ENCODE results near the gene PGAP1. TPM values are rescaled to one million over a fixed set of nuclear protein-coding genes. Genes with fewer than 3 reads are reported as not detected.
A peak's percentile ranks its signal among the peaks of the same experiment; 100 is the strongest.

Gene PGAP1, protein sequence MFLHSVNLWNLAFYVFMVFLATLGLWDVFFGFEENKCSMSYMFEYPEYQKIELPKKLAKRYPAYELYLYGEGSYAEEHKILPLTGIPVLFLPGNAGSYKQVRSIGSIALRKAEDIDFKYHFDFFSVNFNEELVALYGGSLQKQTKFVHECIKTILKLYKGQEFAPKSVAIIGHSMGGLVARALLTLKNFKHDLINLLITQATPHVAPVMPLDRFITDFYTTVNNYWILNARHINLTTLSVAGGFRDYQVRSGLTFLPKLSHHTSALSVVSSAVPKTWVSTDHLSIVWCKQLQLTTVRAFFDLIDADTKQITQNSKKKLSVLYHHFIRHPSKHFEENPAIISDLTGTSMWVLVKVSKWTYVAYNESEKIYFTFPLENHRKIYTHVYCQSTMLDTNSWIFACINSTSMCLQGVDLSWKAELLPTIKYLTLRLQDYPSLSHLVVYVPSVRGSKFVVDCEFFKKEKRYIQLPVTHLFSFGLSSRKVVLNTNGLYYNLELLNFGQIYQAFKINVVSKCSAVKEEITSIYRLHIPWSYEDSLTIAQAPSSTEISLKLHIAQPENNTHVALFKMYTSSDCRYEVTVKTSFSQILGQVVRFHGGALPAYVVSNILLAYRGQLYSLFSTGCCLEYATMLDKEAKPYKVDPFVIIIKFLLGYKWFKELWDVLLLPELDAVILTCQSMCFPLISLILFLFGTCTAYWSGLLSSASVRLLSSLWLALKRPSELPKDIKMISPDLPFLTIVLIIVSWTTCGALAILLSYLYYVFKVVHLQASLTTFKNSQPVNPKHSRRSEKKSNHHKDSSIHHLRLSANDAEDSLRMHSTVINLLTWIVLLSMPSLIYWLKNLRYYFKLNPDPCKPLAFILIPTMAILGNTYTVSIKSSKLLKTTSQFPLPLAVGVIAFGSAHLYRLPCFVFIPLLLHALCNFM
- 4.1 and 6.5 TPM in 2 replicates for total RNA-seq (2014; rRNA removed; shearing (Covaris generic))

DNA sequence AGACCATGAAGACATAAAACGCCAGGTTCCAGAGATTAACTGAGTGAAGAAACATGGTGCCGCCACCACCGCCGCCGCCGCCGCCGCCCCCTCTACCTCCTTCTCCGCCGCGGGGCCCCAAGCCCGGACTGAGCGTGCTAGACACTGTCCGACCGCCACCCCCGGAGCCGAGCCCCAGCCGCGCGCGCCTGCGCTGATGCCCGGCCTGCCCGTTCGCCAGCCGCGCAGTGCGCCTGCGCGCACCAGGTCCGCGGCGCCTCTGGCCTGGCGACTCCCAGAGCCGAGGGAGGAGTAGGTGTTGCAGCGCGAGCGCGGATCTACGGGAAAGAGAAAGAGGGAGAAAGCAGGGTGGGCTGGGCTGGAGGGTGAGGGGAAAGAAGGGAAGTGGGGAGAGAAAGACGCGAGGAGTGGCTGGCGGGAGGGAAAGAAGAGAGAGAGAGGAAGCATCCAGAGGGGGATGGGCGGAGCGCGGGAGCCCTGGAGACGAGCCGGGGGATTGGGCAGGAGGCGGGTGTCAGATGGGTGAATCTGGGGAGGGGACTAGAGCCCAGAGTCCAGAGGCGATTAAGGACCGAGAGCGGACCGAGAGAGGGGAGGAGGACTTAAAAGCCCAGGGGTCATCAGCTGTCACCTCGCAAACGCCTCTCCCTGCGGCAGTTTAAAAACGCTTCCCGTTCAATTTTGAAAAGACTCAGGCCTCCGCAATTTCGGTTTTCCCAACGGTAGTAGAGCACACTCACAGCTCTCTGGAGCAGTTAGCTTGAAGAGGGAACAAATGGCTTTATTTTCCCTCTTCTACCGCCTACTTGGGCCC is at the start of gene PGAP1:
Gene PGAP1, minus strand, starts transcription at position 146 of the 814 bp plus-strand sequence. Its CDS starts 91 bp downstream, at position 55.
- DNase-seq (ENCODE audit: low spot score): peak; percentile 84

DNA sequence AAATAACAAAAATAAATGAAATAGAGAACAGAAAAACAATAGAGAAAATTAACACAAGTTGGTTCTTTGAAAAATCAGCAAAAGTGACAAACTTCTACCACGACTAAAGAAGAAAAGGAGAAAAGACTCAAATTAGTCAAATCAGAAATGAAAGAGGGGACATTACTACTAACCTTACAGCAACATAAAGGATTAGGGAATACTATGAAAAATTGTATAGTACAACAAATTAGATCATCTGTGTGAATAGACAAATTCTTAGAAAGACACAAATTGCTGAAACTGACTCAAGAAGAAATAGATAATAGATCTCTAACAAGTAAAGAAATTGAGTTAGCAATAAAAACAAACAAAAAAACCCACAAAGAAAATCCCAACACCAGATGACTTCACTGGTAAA is 48.5 kb upstream of the PGAP1 start:
- DNase-seq (ENCODE audit: low spot score): no peak

DNA sequence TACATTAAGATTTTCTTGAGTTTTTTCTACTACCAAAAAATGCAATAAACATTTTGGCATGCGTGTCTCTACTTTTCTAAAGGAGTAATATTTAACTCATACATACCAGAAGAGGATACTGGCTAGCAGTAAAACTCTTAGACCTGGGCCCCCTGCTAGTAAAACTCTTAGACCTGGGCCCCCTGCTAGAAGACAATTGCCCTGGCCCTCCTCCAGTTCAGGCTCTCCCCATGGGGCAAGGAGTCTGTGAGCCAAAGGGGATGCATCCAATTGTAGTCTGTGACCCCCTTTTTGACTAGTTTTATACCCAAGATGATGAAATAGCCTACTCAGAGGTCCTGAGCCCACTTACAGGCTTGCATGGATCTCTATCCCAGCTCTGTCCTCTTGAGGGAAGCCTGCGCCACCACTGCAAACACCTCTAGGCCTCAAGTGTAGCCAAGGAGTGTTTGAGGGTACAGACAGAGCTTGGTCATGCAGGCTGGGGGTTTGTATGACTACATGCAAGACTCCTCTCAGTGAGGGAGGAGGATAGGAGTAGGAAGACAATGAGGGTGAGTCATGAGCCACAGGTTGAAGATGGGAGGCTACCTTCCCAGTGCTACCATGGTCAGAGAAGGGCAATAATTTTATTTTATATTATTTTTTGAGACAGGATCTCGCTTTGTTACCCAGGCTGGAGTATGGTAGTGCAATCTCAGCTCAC is 45.2 kb upstream of the PGAP1 start:
- no peak for DNase-seq (ENCODE audit: low spot score)

DNA sequence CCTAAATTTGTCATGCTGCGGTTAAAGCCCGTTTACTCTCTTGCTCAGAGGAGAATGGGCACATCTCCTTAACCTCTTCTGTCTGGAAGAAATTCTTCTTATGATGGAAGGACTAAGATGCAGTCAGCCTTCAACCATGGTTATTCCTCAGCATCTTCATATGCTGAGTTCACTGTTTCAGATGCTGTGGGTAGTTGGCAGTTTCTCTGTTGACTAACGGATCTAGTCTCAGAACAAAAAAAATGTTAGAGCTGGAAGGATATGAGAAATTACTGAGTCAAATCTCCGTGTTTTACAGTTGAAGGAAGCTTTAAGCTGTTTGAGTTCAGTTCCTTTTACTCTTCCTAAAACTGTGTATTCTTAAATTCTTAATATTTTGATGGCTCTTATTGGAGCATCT is 43.6 kb upstream of the PGAP1 start:
- no peak for DNase-seq (ENCODE audit: low spot score)

DNA sequence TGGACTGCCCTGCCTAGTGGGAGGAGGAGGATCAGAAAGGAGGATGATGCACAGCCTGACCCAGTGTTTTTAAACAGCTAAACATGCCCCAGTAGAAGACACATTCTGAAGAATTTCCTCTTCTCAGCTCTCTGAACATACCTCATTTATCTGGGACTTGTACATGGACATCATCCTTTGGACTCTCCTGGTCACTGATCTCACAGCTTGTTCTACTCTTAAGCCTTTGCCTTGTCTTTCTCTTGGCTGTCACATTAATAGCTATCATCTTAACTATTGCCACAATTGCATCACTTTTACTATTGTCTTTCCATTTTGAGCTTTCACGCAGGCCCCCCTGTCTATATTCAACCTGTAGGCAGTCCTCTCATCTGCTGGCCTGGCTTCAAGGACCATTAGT is 42.0 kb upstream of the PGAP1 start:
- DNase-seq (ENCODE audit: low spot score): no peak

DNA sequence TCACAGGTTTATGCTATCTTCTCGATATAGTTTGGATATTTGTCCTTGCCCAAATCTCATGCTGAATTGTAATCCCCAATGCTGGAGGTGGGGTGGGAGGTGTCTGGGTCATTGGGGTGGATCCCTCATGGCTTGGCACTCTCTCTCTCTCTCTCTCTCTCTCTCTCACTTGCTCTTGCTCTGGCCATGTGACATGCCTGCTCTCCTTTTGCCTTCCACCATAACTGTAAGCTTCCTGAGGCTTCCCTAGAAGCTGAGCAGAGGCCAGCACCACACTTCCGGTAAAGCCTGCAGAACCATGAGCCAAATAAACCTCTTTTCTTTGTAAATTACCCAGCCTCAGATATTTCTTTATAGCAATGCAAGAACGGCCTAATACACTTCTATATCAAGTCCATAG is 41.3 kb upstream of the PGAP1 start:
- DNase-seq (ENCODE audit: low spot score): no peak

DNA sequence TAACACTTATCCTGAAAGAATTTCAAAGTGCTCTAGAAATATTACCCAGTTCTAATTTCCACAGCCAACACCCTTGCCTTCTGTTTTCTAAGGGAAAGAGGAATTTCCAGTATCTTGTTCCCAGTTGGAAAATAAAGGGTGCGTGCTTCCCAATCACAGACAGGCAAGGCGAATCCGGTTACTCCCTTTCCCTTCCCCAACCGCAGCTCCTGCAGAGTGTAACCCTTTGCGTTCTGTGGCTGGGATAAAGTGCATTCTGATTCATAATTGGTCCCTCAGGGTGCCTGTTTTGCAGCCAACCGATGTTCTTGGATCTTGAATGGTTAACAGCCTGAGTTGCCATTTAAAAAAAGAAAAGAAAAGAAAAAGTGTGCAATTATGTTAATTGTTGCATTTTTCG is 40.6 kb upstream of the PGAP1 start:
- peak; percentile 72 for DNase-seq (ENCODE audit: low spot score)

DNA sequence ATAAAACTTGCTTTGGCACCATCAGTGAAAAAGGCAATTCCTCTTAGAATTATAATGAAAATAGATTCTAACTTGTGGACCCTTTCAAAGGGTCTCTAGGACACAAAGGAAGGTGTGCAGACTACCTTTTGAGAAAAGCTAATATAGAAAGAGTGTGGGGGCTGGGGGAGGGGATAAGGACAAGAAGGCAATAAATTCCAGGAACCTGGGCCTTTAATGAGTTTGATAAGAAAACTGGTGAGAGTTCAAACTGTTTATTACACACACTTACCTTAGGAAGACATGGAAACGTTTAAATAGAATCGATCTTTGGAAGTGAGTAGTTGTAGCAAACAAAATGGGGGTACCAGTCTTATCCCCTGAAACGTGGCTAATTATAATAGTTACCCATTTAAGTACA is 39.6 kb upstream of the PGAP1 start:
- DNase-seq (ENCODE audit: low spot score): no peak

DNA sequence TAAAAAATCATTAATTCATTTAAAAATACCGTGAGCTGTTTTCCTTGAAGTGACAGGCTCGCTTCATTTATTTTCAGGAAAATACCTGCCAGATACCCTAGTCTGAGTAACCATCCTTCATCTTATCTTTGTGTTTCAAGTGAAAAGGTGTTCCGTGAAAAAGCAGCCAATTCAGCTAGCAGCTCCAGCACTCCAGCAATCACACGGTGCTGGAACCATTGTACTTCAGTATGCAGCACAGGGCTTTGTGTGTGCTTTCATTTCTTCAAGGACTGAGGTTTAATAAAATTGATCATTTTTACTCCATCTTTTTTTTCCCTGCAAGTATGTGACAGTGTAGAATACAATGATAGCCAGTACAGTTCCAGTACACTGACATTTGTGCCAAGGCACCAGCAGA is 39.1 kb upstream of the PGAP1 start:
- no peak for DNase-seq (ENCODE audit: low spot score)

DNA sequence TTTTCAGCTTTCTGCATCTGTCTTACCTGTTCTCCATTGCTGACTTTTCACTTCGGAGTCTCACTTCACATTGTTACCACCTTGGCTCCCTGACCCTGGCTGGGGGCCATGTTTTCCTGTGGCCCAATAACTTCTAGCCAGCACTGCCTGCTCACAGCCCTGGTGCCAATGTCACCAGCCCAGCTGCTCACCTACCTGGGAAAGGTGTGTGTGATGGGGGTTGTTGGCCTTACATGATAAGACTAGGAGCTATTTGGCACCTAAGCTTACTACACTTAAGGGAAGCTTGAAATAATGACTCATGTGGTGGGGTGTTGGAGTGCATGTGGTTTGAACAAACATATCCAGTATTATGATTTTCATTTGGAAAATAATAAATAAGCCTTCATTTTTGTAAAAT is 37.5 kb upstream of the PGAP1 start:
- DNase-seq (ENCODE audit: low spot score): no peak

DNA sequence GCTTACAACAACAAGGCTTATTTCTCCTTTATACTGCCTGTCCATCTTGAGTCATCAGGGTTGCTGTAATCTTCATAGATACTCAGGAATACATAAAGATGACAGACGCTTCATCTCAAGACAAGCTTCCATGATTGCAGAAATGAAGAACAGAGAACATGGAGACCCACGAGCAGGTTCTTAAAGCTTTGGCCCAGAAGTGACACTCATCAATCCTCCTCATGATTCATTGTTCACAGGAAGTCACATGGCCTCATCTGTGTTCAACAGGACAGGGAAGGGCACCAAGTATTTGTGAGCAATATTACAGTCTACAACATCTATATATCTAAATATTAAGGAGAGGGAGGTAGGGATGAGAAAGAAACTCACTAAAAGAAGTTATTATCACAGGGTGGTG is 36.5 kb upstream of the PGAP1 start:
- DNase-seq (ENCODE audit: low spot score): no peak

DNA sequence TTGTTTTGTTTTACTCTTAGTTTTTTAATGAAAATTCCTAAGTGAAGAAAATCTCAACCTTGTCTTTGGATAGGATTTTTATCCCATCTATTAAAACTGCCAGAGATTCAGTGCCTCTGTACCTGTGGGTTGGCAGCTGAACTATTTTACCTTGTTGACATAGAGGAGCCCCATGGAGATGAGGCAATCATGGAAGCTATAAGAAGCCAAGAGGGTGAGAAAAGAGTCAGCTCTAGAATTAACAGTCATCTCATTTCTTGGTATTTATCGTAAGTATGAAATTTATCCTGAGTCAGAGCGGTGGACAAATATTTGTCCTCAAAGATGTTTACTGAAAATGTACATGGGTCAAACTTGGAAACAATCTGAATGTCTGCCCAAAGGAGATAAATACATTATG is 35.8 kb upstream of the PGAP1 start:
- no peak for DNase-seq (ENCODE audit: low spot score)

DNA sequence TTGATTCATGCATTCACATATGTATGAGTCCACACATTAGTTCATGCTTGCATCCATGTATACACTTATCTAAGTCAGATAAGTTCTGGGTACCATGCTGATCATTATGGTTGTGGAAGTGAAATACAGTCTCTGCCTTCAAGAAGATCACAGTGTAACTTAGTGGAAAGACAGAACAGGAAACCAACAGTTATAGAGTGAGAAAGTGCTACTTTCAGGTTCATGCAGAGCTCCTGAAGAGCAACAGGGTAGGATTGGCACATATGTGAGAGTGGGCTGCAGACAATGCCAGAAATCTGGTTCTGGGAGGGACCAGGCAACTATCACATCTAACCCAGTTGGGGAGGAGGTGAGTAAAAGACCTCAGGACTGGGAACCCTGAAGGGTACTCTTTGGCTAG is 35.4 kb upstream of the PGAP1 start:
- no peak for DNase-seq (ENCODE audit: low spot score)

DNA sequence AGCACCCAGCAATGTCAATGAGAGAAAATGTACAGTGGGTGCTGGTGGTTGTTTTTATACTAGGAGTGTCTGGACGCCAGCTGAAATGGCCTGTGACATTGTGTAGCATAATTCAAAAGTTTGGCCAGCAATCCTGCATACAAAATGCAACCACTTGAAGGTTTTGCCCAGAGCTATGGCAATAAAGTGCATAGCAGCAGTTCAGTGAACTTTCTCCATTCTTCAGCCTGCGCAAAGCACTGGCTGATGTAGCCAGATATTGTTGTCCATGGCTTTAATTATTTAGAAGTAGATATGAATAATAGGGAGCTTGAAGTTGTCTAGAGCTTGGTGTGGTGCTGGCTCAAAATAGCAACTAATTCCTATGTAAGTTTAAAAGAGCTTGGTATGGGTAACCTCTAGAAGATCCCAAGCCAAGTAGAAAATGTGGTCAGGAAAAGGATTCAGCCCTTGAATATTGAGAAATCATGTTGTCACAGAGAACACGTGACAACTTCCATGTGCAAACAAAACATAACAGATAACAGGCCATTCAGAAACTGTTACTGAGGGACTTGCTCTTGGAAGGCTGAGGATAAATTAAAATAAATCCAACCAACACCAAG is 33.3 kb upstream of the PGAP1 start:
- DNase-seq (ENCODE audit: low spot score): no peak

DNA sequence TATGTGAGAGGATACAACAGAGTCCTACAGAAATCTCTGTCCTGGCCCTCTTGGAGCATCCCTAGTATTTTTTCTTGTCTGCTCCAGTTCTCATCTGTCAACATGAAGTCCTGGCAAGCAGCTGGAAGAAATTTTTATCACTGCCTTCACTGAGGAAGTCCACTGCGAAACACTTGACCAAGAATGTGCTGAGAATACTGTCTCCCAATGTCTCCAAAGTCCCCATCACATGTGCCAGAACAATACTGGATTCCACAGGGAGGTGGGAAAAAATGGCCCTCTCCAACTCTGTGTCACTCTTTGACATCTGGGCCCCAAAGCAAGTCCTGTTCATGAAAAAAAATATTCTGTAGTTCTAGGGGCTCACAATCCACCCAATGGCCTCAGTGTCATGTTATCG is 32.8 kb upstream of the PGAP1 start:
- no peak for DNase-seq (ENCODE audit: low spot score)

DNA sequence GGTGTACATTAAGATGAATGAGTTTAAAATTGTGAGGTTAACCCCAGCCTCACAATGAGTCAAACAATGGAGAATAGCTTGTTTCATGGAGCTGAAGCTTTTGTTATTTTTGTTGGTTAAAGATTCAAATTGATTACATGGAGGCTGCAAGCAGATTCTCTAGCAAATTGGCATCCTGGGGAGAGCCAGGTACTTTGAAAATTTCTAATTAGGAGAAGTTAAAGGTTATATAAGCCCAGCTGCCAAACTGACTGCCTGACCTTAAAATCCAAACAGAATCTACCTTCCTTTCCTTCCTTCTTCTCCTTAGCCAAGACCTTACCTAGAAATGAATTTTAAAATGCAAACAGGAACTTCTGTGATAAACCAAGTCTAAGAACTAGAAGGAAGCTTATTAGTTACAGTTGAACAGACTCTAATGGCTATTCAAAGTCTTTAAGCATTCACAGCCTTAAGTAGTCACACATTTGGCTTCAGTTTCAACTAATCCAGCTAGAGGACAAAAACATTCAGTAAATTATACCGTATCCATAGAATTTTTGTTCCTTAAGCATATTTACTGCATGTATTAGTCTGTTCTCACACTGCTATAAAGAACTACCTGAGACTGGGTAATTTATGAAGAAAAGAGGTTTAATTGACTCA is 31.5 kb upstream of the PGAP1 start:
- DNase-seq (ENCODE audit: low spot score): no peak

DNA sequence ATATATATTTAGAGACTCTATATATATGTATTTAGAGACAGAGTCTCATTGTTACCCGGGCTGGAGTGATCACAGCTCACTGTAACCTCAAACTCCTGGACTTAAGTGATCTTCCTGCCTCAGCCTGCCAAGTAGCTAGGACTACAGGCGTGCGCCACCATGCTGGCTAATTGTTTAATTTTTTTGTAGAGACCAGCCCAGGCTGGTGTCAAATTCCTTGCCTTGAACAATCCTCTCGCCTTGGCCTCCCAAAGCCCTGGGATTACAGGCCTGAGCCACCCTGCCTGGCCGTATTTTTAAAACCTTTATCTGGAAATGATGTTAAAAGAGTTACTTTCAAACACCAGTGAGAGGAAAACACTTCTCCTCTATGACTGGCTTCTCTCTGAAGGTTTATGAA is 30.9 kb upstream of the PGAP1 start:
- no peak for DNase-seq (ENCODE audit: low spot score)

DNA sequence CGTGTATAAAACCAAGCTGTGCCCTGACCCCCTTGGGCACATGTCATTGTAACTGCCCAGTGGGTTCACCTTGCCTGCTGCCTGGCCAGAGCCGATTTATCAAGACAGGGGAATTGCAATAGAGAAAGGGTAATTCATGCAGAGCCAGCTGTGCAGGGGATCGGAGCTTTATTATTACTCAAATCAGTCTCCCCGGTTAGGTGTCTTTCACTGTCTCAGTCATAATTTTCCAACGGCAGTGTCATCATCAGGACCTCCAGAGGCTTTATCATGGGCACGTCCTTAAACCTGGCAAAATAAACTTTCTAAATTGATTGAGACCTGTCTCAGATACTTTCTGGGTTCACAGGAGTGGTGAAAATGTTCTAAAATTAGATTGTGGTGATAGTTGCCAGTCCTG is 29.6 kb upstream of the PGAP1 start:
- DNase-seq (ENCODE audit: low spot score): no peak

DNA sequence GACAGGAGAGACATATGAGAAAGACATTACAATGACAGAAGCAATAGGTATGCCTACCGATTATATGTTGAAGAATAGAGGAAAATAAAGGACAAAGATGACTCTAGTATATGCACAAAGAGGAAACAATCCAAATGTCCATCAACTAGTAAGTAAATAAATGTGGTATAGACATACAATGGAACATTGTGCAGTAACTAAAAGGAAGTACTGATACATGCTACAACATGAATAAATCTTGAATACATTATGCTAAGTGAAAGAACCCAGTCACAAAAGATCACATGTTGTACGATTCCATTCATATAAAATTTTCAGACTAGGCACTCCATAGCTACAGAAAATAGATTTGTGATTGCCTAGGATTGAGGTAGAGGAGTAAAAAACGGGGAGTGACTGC is 28.5 kb upstream of the PGAP1 start:
- no peak for DNase-seq (ENCODE audit: low spot score)

DNA sequence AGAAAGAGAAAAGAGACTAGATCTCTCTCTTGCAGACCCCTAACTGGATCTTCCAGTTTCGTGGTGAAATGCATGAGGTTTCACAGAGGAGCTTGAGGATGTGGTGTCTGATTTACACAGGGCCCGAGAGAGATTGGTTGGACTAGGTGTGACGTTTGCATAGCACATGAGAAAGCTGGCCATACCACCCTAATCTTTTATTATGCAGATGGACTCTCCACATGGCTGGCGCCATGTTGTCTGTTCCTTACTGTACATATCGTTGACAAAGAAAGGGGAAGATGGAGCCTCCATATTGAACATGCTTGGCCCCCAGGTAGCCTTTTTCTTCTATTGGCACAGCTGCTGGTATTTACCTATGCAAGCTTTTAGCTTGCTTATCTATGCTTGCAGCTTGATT is 27.5 kb upstream of the PGAP1 start:
- DNase-seq (ENCODE audit: low spot score): no peak

DNA sequence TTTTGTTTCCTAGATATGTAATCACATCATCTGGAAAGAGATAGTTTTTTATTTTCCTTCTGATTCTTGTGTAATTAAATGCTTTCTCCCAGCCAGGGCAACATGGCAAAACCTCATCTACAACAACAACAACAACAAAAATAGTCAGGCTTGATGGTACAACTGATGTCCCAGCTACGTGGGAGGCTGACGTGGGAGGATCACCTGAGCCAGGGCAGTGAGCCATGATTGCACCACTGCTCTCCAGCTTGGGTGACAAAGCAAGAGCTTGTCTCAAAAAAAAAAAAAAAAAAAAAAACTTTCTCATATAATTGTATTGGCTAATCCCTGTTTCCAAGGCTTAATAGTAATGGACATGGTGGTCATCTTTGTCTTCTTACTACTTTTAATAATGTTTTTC is 26.4 kb upstream of the PGAP1 start:
- DNase-seq (ENCODE audit: low spot score): no peak

Data from A172 (cell line).